SK-N-MC (cell line): ENCODE data around the gene TGFBI.

Source experiments
- EZH2 ChIP-seq: fragments of 200-600 bp; sonication (generic); IDR thresholded peaks from one replicate; pipeline ENCODE4 v1.6.1; 2017; ENCODE audit warnings: antibody characterized with exemption
- POLR2AphosphoS5 ChIP-seq: IDR thresholded peaks from 2 replicates; pipeline ENCODE4 v1.6.1; 2012; ENCODE audit warnings: mild to moderate bottlenecking, low read depth, low read length, borderline replicate concordance

DNA sequence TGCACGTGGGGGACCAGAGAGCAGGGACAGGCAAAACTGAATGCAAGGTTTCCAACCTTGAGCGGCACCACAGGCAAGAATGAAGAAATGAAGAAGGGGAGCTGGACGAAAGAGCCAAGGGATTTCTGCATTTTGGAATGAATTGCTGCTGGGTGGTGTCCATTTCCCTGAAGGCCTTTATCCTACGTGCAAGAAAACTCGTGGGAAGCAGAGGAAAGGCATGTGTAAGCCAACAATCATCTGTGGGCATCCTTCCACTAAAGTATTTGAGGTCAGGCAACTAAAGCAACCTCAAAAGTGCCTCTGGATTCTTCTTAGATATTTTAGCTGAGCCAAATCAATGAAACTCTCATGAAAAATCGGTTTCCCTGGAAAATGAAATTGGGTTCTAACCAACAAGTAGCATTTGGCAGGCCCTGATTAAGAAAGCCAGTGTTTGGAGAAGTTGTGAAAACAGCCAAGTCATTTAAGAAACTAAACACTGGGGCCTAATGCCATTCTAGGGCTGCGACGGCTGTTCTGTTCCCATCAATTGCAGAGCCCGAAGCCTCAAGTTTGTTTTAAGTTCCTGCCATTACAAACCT is 4.7 kb upstream of the TGFBI start:
- TF ChIP-seq POLR2AphosphoS5 (no peak), EZH2 (no peak)
